Gastroesophageal sphincter (tissue), 4 donors: ENCODE results near the gene FXYD7. TPM values are rescaled to one million over a fixed set of nuclear protein-coding genes. Genes with fewer than 3 reads are reported as not detected.

Experiments used
- ATAC-seq: fragments of 150-250 bp; one replicate; pipeline ENCODE4 v1.9.1; 2016; ENCODE audit warnings: mild to moderate bottlenecking, moderate library complexity
- H3K27ac ChIP-seq, 4 donors: fragments of 200-600 bp; sonication (generic) in 3 of 4; 1 replicate in 3 of 4; 2 replicates in 1 of 4; pipeline ENCODE4 v1.5.1; 2016 to 2019
- H3K27me3 ChIP-seq: fragments of 200-600 bp; sonication (generic); one replicate; pipeline ENCODE4 v1.5.1; 2019
- H3K36me3 ChIP-seq, 2 donors: fragments of 200-600 bp; sonication (generic); one replicate each; pipeline ENCODE4 v1.5.1; 2019; ENCODE audit warnings: control low read depth in 1 of 2
- H3K4me1 ChIP-seq, 3 donors: fragments of 200-600 bp; sonication (generic); 1 replicate in 2 of 3; 2 replicates in 1 of 3; pipeline ENCODE4 v1.5.1; 2016 to 2019; ENCODE audit warnings: control low read depth in 2 of 3
- H3K4me3 ChIP-seq, 2 donors: fragments of 200-600 bp; sonication (generic); one replicate each; pipeline ENCODE4 v1.5.1; 2019; ENCODE audit warnings: mild to moderate bottlenecking in 1 of 2, moderate library complexity in 1 of 2
- H3K9me3 ChIP-seq, 3 donors: fragments of 200-600 bp; sonication (generic); one replicate each; pipeline ENCODE4 v1.5.1; 2017 to 2019; ENCODE audit warnings: control low read depth in 2 of 3
- CTCF ChIP-seq, 4 experiments: fragments of 200-600 bp in 2 of 4; fragments of 450-650 bp in 2 of 4; sonication (generic) in 1 of 4; IDR thresholded peaks; one replicate each; pipeline ENCODE4 v1.5.1; 2017 to 2019; ENCODE audit warnings: antibody characterized with exemption in 4 of 4, mild to moderate bottlenecking in 2 of 4, moderate library complexity in 2 of 4
- EP300 ChIP-seq: sonication (generic); formaldehyde crosslinking; IDR thresholded peaks from one replicate; pipeline ENCODE4 v1.6.1; 2017; ENCODE audit warnings: antibody characterized with exemption, mild to moderate bottlenecking
- POLR2A ChIP-seq, 2 donors: fragments of 450-650 bp; IDR thresholded peaks; one replicate each; pipeline ENCODE4 v1.6.1; 2017; ENCODE audit warnings: antibody characterized with exemption in 2 of 2, mild to moderate bottlenecking in 2 of 2, moderate library complexity in 1 of 2
- POLR2AphosphoS5 ChIP-seq: sonication (generic); formaldehyde crosslinking; IDR thresholded peaks from one replicate; pipeline ENCODE4 v1.6.1; 2017; ENCODE audit warnings: antibody characterized with exemption
- WGBS, 2 donors: methylation state at CpG; one replicate each; pipeline ENCODE4 v1.1.5; 2018; ENCODE audit warnings: low coverage in 1 of 2; 5-methylcytosine and 5-hydroxymethylcytosine counted together
- total RNA-seq, 4 donors: library from RNA; depleted of rRNA; stranded (reverse); fragments of >200 nt; gene quantifications; one replicate each; pipeline ENCODE4 v1.1.0, GENCODE V29; 2016

The FXYD7 gene
- total RNA-seq, 4 donors from 2014 or later = not detected

DNA sequence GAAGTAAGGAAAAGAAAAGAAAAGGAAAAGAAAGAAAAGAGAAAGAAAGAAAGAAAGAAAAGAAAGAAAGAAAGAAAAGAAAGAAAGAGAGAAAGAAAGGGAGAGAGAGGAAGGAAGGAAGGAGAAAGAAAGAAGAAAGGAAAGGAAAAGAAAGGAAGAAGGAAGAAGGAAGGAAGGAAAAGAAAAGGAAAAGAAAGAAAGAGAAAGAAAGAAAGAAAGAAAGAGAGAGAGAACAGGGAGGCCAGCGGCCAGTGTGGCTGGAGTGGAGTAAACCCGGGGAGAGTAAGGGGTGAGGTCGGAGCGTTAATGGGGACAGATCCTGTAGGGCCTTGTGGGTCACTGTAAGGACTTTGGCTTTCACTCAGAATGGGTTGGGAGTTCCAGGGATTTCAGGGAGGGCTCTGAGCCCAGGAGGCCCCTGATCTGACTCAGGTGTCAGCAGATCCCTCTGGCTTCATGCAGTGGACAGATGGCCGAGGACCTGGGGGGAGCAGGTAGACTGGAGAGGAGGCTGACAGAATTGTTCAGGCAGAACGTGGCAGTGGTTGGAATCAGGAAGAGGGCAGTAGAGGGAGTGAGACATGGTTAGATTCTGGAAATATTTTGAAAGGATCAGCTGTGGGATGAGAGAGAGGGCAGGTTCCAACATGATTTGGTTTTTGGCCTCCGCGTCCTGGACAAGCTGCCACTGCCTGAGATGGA, 47.2 kb upstream of the FXYD7 start:
- no peak for ATAC-seq
- H3K27me3 ChIP-seq = peaks cover 19% of the 10 kb centered on the region
- TF ChIP-seq CTCF (IDR thresholded peaks at IDR 0.05) = no peak
- TF ChIP-seq POLR2AphosphoS5 = no peak
- no peak for TF ChIP-seq EP300
- TF ChIP-seq POLR2A (IDR thresholded peaks at IDR 0.05) = no peak
- 65 to 82% methylated on average over 6 to 8 of the region's 8 CpGs for WGBS, 2 donors
- no peak overlapping the region for H3K4me3 ChIP-seq
- no peak overlapping the region for H3K27ac ChIP-seq
- no peaks in the 10 kb centered on the region for H3K9me3 ChIP-seq
- peaks cover 0 to 3% (median under 1%) of the 10 kb centered on the region in 3 donors for H3K4me1 ChIP-seq
- H3K36me3 ChIP-seq = no peaks in the 10 kb centered on the region

- no peak for TF ChIP-seq EP300
- TF ChIP-seq POLR2AphosphoS5 = no peak
- no peak for TF ChIP-seq CTCF (IDR thresholded peaks at IDR 0.05)
- TF ChIP-seq POLR2A (IDR thresholded peaks at IDR 0.05) = no peak
- ATAC-seq = no peak
- Histone ChIP-seq H3K4me1 (no peaks in the 10 kb centered on the region), H3K27ac (no peak overlapping the region), H3K27me3 (no peaks in the 10 kb centered on the region), H3K36me3 (no peaks in the 10 kb centered on the region), H3K9me3 (no peaks in the 10 kb centered on the region), H3K4me3 (no peak overlapping the region)
- 44 to 78% methylated on average over 7 to 14 of the region's 29 CpGs for WGBS, 2 donors
Measured at GRCh38 chr19:35098413-35099049, 44.5 kb upstream of the FXYD7 start.

- H3K4me3 ChIP-seq = no peak overlapping the region
- H3K27ac ChIP-seq = no peak overlapping the region
- no peaks in the 10 kb centered on the region for H3K4me1 ChIP-seq
- no peaks in the 10 kb centered on the region for H3K9me3 ChIP-seq
- TF ChIP-seq POLR2A (IDR thresholded peaks at IDR 0.05) (no peak), CTCF (IDR thresholded peaks at IDR 0.05) (no peak), EP300 (no peak), POLR2AphosphoS5 (no peak)
- H3K36me3 ChIP-seq = no peaks in the 10 kb centered on the region
- ATAC-seq = no peak
- no peaks in the 10 kb centered on the region for H3K27me3 ChIP-seq
- 75% methylated on average over 3 to 15 of the region's 21 CpGs for WGBS, 2 donors
Measured at GRCh38 chr19:35099155-35099896, 43.7 kb upstream of the FXYD7 start.

GRCh38 chr19:35099897-35100275, 43.2 kb upstream of the FXYD7 start:
- Histone ChIP-seq H3K27ac (no peak overlapping the region), H3K4me3 (no peak overlapping the region), H3K36me3 (no peaks in the 10 kb centered on the region), H3K27me3 (no peaks in the 10 kb centered on the region), H3K9me3 (no peaks in the 10 kb centered on the region), H3K4me1 (no peaks in the 10 kb centered on the region)
- no peak for TF ChIP-seq POLR2AphosphoS5
- no peak for TF ChIP-seq POLR2A (IDR thresholded peaks at IDR 0.05)
- TF ChIP-seq CTCF (IDR thresholded peaks at IDR 0.05) = no peak
- no peak for TF ChIP-seq EP300
- no peak for ATAC-seq
- 100% methylated on average over 3 of the region's 13 CpGs; no CpG with 5 or more reads in 1 of the 2 donors for WGBS, 2 donors
